Esophagus squamous epithelium (tissue), 4 donors: Measurements from ENCODE around the gene UFSP1.

Experiments
- POLR2A ChIP-seq, 4 donors: fragments of 450-650 bp; IDR thresholded peaks; one replicate each; pipeline ENCODE4 v1.6.1; 2017; ENCODE audit warnings: antibody characterized with exemption in 4 of 4, mild to moderate bottlenecking in 4 of 4, moderate library complexity in 3 of 4
- TF ChIP-seq, protein P1 (sequence below), 6 experiments: fragments of 450-650 bp in 4 of 6; fragments of 200-600 bp in 2 of 6; sonication (generic) in 2 of 6; IDR thresholded peaks; one replicate each; pipeline ENCODE4 v1.5.1; 2016 to 2019; ENCODE audit warnings: antibody characterized with exemption in 6 of 6, mild to moderate bottlenecking in 4 of 6, moderate library complexity in 4 of 6

DNA sequence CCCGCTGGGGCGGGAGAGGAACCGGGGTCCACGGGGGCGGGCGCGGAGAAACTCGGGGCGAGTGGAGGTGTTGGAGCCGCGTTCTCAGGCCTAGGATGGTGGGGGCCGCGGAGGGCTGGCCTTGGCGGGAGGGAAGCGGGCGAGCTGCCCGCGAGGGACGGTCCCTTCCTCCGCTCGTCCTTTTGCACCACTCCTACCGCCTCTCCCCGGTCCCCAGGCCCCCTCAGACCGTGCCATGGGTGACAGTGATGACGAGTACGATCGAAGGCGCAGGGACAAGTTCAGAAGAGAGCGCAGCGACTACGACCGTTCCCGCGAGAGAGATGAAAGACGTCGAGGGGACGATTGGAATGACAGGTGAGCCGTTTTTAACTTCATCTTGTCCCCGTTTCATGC is 14.2 kb downstream of the UFSP1 start:
- TF ChIP-seq, protein P1, sequence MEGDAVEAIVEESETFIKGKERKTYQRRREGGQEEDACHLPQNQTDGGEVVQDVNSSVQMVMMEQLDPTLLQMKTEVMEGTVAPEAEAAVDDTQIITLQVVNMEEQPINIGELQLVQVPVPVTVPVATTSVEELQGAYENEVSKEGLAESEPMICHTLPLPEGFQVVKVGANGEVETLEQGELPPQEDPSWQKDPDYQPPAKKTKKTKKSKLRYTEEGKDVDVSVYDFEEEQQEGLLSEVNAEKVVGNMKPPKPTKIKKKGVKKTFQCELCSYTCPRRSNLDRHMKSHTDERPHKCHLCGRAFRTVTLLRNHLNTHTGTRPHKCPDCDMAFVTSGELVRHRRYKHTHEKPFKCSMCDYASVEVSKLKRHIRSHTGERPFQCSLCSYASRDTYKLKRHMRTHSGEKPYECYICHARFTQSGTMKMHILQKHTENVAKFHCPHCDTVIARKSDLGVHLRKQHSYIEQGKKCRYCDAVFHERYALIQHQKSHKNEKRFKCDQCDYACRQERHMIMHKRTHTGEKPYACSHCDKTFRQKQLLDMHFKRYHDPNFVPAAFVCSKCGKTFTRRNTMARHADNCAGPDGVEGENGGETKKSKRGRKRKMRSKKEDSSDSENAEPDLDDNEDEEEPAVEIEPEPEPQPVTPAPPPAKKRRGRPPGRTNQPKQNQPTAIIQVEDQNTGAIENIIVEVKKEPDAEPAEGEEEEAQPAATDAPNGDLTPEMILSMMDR (IDR thresholded peaks at IDR 0.05) = no peak
- TF ChIP-seq POLR2A (IDR thresholded peaks at IDR 0.05) = no peak
